HG02938 (cell line): ENCODE measurements around the gene FGFR3.
"Not testable (repeated sequence)": the region's sequence is repeated elsewhere in the genome, so short reads cannot be mapped to it uniquely, and the experiment has no call there.

Experiments used
- ATAC-seq: cut with Tn5 transposase; IDR thresholded peaks from one replicate; pipeline ENCODE4 v1.9.1; 2021; ENCODE audit warnings: mild to moderate bottlenecking, moderate library complexity; ENCODE audit not compliant: unreplicated experiment

Gene FGFR3

DNA sequence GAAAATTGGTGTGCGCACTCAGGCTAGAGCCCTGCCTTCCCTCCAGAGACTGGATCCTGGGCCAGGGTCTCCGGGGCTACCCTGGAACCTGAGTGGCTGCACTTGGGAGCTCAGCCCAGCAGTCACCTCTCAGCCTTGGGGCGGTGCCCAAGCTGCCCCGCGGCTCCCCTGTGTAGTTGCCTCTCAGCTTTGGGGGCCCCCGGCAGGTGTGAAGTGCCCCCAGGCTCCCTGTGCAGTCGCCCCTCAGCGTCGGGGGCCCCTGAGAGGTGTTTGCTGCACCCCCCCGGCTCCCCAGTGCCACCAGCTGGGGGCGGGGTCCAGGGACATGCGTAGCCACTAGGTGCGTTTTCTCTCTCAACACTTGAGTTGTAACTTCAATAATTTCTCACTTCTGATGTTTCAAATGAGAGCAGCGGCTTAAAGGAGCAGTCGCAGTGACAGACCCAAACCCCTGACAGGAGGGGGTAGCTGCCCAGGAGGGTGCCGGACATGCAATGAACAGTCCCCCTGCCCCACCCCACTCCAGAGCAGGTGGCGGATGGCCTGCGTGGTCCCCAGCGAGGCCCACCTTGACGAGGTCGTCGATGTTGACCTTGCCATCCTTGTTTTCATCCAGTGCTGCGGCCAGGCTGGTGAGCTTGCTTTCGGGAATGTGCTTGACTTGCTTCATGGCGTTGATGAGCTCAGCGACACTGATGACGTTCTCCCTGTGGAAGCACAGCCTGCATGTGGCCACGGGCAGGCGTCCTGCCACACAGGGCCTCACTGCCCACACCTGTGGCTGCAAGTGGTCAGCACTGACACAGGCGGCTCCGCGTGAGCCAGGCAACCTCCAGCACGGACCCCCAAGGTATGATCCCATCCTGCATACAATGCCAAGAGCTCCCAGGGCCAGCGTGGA lies 22.3 kb downstream of the FGFR3 start:
- ATAC-seq: no peak

DNA sequence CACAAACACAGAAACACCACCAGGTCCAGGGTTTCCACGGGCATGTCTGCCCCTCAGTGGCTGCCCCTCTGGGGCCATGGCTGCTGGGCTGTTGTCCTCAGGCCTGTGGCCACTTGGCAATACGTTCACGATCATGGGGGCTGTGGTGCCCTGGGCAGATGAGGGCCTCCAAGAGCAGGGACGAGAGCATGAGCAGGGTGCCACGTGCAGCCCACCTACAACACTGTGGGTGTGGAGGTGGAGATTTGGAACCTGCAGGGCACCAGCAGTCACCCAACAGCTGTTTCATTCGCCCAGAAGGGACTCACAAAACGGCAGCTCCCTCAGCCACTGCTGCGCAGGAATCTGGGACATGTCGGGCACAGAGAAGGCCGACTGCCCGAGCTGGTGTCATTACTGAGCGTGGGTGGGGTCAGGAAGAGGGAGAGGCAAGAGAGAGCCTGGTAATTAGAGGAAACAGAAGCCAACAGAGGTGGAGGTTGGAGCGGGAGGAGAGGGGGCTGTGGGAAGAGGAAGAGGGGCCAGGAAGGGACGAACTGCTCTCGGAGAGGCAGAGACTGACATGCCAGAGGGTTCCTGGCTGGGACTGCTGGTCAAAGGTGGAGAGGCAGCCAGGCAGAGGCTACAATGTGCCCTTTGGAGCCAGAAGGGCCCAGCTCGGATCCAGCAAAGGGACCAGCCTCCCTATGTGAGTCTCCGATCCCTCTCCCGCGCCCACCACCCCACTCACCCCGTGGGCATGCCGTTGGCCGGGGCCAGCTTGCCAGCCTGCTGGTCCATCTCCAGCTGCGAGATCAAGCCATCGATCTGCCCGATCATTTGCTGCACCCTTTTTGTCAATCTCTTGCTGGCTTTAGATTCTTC lies 23.1 kb downstream of the FGFR3 start:
- ATAC-seq: no peak

DNA sequence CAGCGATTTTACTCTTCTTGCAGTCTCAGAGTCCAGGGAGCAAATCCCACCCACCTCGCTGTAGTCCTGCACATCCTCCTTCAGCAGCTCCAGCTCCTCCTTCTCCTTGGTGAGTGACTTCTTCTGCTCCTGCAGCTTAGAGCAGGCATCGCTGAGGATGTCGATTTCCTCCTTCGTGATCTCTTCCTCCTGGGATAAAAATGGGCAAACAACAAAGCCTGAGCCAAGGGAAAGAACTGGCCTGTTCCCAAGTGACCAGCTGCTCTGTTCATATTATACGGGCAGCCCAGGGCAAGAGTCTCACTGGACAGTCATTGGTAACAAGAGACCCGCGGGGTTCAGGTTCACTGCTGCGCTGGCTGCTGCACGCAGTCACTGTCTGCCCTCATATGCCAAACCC lies 26.2 kb downstream of the FGFR3 start:
- no peak for ATAC-seq

DNA sequence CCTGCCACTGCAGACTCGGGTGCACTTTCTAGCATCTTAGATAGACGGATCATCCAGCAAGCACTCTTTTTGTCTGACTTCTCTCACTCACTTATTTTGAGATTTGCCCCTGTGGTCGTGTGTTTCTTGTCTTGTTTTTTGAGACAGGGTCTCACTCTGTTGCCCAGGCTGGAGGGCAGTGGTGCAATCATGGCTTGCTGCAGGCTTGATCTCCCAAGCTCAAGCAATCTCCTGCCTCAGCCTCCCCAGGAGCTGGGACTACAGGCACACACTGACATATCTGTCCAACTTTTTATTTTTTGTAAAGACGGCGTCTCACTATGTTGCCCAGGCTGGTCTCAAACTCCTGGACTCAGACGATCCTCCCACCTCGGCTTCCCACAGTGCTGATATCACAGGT lies 26.7 kb downstream of the FGFR3 start:
- ATAC-seq: no peak

DNA sequence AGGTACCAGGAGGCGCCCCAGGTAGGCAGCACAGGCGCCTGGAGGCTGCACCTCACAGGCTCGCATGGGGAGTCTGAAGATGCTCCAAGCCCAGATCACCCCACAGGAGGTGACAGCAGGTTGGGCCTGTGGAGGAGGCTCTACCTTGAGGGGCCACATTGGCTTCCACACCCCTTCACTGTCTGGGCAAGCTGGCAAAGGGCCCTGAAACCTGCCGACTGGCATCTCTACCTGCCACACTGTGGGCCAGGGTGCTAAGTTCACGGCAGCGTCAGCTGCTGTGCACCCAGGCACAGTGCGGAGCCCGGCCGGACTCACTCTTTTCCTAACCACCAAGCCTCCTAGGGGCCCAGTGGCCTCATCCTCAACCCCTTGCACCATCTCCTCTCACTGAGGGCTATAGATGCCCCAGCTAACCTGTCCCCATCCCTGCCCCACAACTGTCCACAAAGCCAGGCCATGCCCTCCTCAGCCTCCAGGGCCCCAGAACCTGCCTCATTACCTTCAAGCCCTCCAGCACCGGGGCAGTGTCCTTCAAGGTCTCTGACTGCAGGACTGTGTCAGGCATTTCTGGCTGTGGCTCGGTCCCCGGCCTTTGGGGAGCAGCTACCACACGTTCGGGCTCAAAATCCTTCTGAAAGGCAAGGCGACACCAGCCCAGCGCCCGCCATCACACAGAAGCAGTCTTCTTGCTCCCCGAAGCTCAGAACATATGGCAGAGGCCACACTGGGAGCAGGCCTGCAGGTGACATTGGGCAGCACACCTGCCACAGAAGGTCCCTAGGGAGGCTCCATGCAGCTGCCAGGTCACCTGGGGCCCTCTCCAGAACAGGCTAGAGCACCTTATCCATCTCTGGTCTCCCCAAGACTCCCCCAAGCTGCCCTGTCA lies 28.8 kb downstream of the FGFR3 start:
- no peak for ATAC-seq

DNA sequence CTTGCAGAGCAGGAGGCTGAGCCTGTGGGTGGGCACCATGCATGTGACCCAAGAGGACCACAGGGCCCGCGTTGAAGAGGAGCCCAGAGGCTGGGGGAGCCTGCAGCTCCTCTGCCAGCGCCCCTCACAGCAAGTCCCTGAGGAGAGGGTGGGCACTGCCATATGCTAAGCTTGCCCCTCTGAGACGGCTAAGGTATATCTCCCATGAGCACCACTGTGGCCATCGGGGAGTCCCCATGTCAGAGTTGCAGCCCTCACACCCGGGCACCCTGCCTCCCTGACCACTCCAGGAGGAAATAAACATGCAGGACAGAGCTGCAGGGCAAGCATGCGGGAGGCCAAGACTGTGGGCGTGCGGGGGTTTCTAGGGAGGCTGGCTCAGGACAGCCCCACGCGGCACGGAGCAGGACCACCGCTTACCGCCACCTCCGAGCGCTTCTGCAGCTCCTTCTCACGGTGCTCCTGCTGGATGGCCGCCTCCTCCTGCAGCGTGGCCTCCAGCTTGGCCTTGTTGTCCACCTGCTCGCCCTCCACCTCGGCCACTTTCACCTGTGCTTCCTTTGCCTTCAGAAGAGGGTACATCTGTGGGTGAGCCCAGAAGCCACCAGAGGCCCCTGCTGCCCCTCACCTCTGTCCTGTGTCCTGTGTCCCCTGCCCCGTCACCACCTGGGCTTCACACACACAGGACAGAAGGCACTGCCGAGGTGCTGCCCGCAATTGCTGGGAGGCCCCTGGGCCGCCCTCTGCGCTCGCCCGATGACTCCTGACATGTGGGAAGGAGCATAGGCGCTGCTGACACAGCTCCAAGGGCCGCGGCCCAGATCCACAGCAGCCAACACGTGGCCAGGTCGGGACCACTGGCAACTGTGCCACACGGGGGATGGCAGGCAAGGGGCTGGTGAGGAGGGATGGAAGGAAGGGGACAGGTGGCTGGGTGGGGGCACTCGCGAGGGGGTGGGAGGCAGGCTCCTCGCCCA lies 29.8 kb downstream of the FGFR3 start:
- ATAC-seq: no peak

DNA sequence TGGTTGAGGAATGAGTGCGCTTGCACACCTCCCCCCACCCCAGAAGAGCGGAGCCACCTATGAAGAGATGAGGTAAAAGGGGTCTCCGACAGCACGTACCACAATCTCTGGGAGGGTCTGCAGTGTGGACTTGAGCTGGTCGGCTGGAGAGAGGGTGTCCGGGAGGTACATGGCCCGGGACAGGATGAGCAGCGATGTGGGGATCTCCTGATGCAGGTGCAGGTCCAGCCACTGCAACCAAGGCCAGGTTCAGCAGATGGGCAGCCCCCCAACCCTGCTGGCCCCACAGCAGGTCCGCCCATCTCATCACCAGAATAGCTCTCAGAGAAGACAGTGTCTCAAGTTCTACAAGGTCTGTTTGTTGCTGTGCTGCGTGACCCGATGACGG lies 30.4 kb downstream of the FGFR3 start:
- no peak for ATAC-seq

DNA sequence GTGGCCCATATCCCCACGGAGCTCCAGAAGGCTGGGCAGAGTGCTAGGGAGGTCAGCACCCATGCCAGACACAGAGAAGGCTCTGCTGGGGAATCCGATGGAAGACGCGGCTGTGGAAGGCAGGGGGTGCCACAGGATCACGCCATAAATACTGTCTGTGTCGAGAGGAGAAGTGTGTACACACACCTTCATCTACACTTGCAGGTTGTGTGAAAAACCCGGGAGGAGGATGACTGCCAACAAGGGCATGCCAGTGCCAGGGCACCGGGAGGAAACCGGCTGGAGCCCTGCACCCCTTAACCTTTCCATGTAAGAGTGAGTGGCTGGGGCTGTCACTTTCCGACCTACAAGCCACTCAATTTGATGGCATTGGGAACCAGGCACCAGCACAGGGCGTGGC lies 31.7 kb downstream of the FGFR3 start:
- ATAC-seq: no peak

DNA sequence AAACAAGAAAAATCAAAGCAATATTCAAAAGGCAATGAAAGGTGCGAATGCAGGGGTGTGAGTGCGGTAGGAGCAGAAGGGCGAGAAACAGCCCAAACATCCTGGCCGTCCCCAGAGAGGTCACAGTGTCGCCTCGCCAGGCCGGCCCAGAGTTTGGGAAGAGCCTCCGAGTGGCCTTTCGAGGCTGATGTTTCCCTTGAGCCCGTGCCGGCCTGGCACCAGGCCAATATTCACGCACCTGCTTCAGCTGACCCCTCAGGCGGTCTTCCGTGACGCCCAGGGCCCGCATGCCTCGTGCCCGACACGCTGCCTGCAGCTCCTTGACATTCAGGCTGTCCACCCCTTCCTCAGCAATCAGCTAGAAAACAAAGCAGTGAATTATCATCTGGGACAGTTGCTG lies 32.2 kb downstream of the FGFR3 start:
- no peak for ATAC-seq

DNA sequence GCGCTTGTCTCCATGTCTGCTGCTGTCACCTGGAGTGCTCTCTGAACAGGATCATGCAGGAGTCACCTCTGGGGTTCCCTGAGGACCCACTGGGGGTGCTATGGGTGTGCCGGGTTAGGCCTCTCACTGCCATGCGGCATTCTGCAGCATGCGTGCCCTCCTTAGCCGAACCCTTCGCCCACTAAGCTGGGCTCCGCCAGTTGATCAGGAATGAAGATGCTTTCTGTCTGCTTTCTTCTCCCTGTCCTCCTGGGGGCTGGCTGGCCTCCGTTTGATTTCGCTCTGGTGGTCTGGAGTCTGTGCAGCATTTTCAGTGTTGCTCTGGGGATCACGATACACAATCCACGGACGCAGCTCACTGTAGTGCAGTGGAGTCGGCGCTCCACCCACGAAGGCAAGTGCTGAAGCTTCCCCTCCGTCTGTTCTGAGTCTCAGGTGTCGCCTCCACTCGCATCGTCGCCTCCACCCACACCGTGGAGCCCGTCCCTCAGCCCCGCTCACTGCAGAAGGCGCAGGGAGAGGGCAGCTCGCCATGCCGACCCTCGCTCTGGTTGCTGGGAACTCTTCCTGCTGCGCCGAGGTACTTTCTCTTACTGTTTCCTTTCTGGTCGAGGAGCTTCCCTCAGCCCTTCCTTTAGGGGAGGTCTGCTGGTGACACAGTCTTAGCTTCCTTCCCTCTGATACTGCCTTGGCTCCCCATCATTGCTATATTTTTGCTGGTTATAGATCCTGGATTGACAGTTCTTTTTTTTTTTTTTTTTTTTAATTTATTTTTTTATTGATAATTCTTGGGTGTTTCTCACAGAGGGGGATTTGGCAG lies 33.6 kb downstream of the FGFR3 start:
- no peak for ATAC-seq

DNA sequence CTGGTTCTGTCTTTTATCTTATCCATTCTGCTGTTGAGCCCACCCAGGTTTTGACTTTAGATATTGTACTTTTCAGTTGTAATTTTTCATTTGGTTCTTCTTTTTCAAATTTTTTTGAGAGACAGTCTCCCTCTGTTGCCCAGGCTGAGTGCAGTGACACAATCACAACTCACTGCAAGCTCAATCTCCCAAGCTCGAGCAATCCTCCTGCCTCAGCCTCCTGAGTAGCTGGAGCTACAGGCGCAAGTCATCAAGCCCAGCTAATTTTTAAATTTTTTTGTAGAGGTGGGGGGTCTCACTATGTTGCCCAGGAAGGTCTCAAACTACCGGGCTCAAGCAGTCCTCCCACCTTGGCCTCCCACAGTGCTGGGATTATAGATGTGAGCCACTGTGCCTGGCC lies 37.1 kb downstream of the FGFR3 start:
- ATAC-seq: no peak

DNA sequence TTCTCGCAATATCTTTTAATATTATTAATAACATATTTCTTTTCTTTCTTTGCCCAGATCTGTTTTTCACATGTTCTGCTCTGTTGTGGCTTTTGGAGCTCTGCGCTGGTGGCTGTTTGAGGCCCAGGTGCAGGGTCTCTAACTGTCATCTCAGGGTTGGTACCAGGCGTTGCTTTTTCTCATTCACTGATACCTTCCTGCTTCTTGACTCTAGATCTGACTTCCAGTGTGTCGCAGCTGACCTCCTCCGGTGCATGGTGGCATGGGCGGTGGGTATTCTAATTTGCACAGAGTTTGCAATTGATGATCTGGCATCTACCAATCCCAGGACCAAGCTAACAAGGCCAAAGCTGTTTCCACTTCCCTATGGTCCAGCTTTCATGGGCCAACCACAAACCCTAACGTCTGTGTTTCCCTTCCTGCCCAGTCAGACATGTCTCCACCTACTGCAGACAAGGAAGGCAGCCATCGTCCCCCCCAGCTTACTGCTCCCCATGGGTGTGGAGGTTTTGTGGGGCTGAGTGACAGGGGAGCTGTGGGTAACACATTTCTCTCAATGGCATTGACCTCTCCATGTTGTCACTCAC lies 37.6 kb downstream of the FGFR3 start:
- no peak for ATAC-seq

DNA sequence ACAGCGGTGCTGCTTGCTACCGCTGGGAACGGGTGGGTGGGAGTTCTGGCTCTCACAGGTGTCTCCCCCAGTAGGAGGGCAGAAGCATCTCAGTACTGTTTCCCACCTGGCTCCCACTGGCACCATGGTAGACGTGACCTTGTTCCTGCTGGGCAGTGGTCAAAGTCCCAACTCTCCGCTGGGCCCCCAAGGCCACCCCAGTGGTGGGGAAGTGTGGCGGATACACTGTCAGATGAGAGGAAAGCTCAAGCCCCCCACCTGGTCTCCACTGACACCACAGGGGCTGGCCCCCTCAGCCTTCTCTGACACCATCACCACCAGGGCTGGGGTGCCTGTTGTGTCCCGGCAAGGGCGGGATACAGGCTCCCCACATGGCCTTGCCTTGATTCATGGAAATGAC lies 38.2 kb downstream of the FGFR3 start:
- no peak for ATAC-seq

DNA sequence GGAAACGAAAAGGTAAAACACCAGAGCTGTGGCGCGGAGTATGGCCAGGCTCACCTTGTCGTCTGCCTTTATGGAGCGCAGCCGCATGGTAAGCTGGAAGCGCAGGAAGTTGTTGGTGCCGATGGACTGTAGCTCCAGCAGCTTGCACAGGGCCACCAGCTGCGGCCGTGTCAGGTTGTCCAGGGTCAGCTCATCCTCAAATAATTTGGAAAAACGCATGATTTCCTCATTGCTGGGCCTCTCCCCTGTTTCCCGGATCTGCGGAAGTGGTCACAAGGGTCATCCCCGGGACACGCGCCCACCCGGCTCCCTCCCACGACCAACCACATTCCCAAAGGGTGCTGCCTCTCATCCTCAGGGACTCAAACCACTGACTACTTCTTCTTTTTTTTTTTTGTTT lies 39.6 kb downstream of the FGFR3 start:
- no peak for ATAC-seq

DNA sequence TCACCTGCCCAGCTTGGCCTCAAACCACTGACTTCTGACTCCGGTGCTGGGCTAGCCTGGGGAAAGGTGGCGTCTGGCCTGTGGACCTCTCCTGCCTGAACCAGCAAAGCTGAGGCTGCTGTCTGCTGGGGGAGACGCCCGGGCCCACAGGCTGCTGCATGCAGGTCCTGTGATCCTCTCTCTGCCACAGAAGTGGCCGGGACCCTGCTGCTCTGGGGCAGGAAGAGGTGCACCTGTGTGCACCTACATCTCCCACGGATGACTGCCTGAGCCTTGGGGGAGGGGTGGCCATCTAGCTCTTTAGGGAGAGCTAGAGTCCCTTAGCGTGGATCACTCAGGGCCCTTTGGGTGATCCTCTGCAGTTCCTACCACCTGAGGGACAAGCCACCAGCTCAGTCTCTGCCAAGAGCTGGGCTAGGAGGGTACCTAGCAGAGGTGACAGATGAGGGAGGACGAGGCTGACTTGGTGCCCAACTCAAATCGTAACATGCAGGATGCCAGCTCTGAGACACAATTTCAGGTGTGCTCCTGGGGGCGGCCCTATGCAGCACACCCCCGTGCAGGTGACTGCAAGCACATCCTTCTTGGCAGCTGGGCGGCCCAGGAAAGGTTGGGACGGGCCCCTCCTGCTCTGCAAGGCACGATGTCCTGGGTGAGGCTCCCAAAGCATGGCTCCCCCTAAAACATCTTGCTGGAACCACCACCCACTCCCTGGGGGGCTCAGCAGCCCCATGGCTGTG lies 40.4 kb downstream of the FGFR3 start:
- ATAC-seq: peak; percentile 14

DNA sequence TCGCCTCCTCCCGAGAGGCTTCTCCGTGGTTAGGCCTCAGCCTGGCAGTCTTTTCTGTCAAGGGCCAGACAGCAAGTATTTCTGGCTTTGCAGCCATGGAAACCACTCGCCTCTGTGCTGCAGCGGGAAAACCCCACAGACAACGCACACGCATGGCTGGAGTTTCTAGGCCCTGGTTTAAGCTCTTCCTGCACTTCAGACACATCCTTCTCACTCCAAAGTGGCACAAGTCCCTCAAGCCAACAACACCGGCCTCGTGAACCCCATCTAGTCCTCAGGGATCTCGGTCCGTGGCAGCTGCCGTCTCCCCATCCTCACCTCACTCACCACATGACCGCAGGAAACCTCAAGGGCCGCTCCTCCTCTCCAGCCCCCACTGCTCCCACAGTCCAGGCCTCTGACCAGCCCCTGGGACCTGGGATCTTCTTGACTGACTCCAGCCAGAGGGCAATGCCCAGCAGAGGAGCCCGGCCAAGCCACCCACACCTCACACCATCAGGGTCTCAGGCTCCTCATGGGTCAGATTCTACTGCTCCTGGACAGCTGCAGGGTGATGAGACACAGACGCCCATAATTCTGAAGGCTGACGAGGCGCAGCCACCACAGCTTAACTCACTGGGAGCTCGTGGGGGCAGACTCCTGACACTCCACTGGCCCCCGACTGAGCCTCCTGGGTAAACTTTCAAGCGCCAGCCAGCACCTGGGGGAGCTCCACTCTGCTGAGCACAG lies 41.1 kb downstream of the FGFR3 start:
- ATAC-seq: peak; percentile 60

DNA sequence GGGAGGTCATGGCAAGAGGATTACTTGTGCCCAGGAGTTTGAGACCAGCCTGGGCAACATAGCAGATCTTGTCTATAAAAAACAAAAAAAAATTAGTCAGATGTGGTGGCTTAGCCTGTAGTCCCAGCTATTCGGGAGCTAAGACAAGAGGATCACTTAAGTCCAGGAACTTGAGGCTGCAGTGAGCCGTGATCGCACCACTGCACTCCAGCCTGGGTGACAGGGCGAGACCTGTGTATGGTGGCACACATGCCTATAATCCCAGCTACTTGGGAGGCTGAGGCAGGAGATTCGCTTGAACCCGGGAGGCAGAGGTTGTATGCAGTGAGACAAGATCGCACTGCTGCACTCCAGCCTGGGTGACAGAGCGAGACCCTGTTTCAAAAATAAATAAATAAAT lies 42.7 kb downstream of the FGFR3 start:
- not testable (repeated sequence) for ATAC-seq
